Small intestine (tissue), 7 donors: Measurements from ENCODE around the gene CLTC. TPM values are rescaled to one million over a fixed set of nuclear protein-coding genes. Genes with fewer than 3 reads are reported as not detected.

Source experiments
- DNase-seq, 2 donors: peaks; one replicate each; pipeline versions ENCODE4 v3.0.0 to v3.0.0-alpha.2; 2013
- FAIRE-seq: peaks from 2 replicates; lab custom pipeline; 2012; peaks lifted over from hg19 to GRCh38; lab: Jason Lieb, UNC
- H3K27ac ChIP-seq, 3 donors: one replicate each; pipeline ENCODE4 v1.5.1; 2013; ENCODE audit warnings: low read length in 2 of 3, mild to moderate bottlenecking in 2 of 3, control low read depth in 1 of 3, inconsistent platforms in 1 of 3, low read depth in 1 of 3, moderate library complexity in 1 of 3
- H3K27me3 ChIP-seq, 3 donors: one replicate each; pipeline ENCODE4 v1.6.1; 2013; ENCODE audit warnings: low read length in 3 of 3, inconsistent platforms in 1 of 3; ENCODE audit not compliant: control insufficient read depth in 3 of 3, insufficient read depth in 3 of 3
- H3K36me3 ChIP-seq, 3 donors: one replicate each; pipeline ENCODE4 v1.6.1; 2013; ENCODE audit warnings: low read length in 3 of 3, inconsistent platforms in 1 of 3, low read depth in 1 of 3, mild to moderate bottlenecking in 1 of 3, moderate library complexity in 1 of 3; ENCODE audit not compliant: control insufficient read depth in 3 of 3, insufficient read depth in 2 of 3
- H3K4me1 ChIP-seq, 3 donors: one replicate each; pipeline ENCODE4 v1.6.1; 2013; ENCODE audit warnings: low read length in 2 of 3, inconsistent platforms in 1 of 3, low read depth in 1 of 3, mild to moderate bottlenecking in 1 of 3, moderate library complexity in 1 of 3; ENCODE audit not compliant: control insufficient read depth in 3 of 3, insufficient read depth in 2 of 3
- H3K4me3 ChIP-seq, 3 donors: one replicate each; pipeline ENCODE4 v1.5.1; 2013; ENCODE audit warnings: low read length in 3 of 3, control low read depth in 1 of 3, inconsistent platforms in 1 of 3, low read depth in 1 of 3, mild to moderate bottlenecking in 1 of 3, moderate library complexity in 1 of 3
- H3K9me3 ChIP-seq, 2 donors: one replicate each; pipeline ENCODE4 v1.6.1; 2013; ENCODE audit warnings: low read depth in 1 of 2, low read length in 1 of 2; ENCODE audit not compliant: control insufficient read depth in 2 of 2, insufficient read depth in 1 of 2
- WGBS, 3 donors: extraction: QIAGEN DNeasy Blood & Tissue Kit; methylation state at CpG; one replicate each; pipeline ENCODE4 v1.1.7; 2013; 5-methylcytosine and 5-hydroxymethylcytosine counted together
- polyA plus RNA-seq, 4 donors: library from polyadenylated mRNA; stranded (reverse) in 3 of 4; unstranded in 1 of 4; fragments of 200-250 nt in 3 of 4; fragments of 120-200 nt in 1 of 4; gene quantifications; one replicate each; pipeline versions ENCODE4 v1.2.1 to v1.2.3, GENCODE V29; 2013
- donor health status: healthy with polysubstance abuse.
- donor health status: control.
- donor health status: control.
- donor health status: Bipolar disorder and iron deficiency.
- donor health status: healthy.

Gene CLTC
- polyA plus RNA-seq, 4 donors = 60.4 to 175 (median 79.6) TPM

DNA sequence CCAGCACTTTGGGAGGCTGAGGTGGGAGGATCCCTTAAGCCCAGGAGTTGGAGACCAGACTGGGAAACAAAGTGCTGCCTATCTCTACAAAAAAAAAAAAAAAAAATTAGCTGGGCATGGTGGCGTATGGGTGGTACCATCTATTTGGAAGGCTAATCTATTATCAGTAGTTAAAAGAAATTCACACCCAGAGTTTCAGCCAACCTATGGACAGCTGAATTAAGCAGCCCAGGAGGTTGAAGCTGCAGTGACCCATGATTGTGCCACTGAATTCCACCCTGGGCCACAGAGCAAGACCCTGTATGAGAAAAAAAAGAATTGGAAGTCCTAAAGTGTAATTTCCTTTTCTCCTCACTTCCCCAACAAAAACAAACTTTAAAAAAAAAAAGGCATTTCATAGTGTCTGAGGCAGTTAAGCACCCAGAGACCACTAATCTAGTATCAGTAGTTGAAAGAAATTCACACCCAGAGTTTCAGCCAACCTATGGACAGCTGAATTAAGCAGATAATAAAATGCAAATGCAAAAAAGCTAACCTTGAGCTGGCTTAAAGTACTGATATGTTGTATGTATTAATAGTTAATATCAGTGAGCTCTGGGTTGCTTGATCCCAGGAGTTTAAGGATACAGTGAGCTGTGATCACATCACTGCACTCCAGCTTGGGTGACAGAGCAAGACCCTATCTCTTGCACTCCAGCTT is 18.1 kb downstream of the CLTC start:
- FAIRE-seq (no peak), DNase-seq (no peak)
- 67 to 86% (median 82%) methylated on average over 1 of the region's 1 CpG for WGBS, 3 donors
- Histone ChIP-seq H3K36me3 (peaks cover 0 to 20% (median 0%) of the 10 kb centered on the region in 3 donors), H3K4me1 (peaks cover 0 to 19% (median 13%) of the 10 kb centered on the region in 3 donors), H3K27ac (no peak overlapping the region), H3K27me3 (no peaks in the 10 kb centered on the region), H3K4me3 (no peak overlapping the region), H3K9me3 (no peaks in the 10 kb centered on the region)

DNA sequence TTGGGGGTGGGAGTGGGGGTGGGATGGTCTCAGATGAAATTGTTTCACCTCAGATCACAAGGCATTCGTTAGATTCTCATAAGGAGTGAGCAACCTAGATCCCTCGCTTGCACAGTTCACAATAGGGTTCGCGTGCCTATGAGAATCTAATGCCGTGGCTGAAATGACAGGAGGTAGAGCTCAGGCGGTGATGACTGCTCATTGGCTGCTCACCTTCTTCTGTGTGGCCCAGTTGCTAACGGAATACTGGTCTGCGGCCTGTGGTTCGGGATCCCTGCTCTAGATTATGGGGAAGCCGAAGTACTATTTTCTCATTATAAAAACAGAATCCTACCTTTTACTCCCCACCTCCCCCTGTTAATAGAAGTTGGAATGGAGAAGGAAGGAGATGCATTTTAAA is 18.9 kb downstream of the CLTC start:
- no peaks in the 10 kb centered on the region for H3K27me3 ChIP-seq
- H3K36me3 ChIP-seq = peaks cover 0 to 20% (median 0%) of the 10 kb centered on the region in 3 donors
- no peaks in the 10 kb centered on the region for H3K9me3 ChIP-seq
- H3K4me3 ChIP-seq = no peak overlapping the region
- WGBS, 3 donors = 80 to 82% (median 82%) methylated on average over 10 of the region's 10 CpGs
- no peak for FAIRE-seq
- no peak for DNase-seq
- peaks cover 0 to 22% (median 13%) of the 10 kb centered on the region in 3 donors for H3K4me1 ChIP-seq
- H3K27ac ChIP-seq = no peak overlapping the region

DNA sequence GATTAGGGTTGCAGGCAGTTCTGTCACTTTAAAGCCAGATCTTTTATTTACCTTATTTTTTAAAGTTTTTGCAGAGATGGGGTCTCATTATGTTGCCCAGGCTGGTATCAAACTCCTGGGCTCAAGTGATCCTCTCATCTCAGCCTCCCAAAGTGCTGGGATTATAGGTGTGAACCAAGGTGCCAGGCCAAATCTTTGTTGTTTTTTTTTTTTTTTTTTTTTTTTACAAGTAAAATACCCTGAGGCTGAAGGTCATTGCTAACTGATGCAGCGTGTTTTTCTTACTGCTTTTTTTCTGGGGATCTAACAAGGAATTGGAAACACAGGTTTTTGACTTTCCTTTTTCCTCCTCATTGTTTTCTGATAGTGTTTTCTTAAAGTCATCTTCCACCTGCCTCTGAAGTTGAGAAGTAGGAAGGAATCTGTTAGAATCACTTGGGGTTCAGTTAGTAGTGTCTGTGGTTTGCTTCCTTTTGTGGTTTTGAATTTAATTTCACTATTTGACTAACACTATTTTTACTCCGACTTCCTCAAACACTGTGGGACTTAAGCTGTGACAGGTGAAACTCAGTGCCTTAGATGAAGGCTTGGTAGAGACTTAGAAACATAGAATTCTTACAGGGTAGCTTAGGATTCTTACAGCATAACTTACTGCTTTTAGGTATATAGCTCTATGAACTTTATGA is 22.2 kb downstream of the CLTC start:
- peak; percentile 23 to 36 for DNase-seq
- 2 to 39% (median 16%) methylated on average over 2 of the region's 2 CpGs for WGBS, 3 donors
- no peaks in the 10 kb centered on the region for H3K27me3 ChIP-seq
- peak overlapping the region in 1 of 3 donors; percentile 47 for H3K27ac ChIP-seq
- no peaks in the 10 kb centered on the region for H3K9me3 ChIP-seq
- H3K36me3 ChIP-seq = peaks cover 2 to 18% (median 4%) of the 10 kb centered on the region in 3 donors
- H3K4me1 ChIP-seq = peaks cover 0 to 9% (median 4%) of the 10 kb centered on the region in 3 donors
- H3K4me3 ChIP-seq = no peak overlapping the region
- FAIRE-seq = no peak

DNA sequence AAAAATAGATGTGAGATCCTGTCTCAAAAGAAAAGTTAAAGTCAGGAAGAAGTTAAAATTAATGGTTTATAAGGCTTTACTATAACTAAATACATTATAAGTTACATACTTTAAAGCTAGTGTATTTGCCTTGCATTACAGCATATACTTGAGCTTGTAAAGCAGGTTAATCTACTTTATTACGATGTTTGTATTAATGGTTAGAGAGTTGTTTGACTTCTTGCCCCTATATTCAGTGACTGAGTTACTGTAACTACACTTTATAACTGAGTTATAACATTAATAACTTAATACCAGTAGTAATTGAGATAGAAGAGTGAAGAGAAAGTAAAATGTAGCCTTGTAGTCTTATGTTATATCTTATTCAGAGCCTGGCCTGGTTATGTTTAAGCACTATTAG is 22.9 kb downstream of the CLTC start:
- H3K36me3 ChIP-seq = peaks cover 2 to 18% (median 4%) of the 10 kb centered on the region in 3 donors
- DNase-seq (peak in 1 of 2 donors; percentile 46), FAIRE-seq (no peak)
- WGBS, 3 donors = 23 to 59% (median 28%) methylated on average over 1 of the region's 1 CpG
- no peak overlapping the region for H3K4me3 ChIP-seq
- no peaks in the 10 kb centered on the region for H3K9me3 ChIP-seq
- H3K27ac ChIP-seq = peak overlapping the region in 1 of 3 donors; percentile 47
- H3K4me1 ChIP-seq = peaks cover 0 to 9% (median 4%) of the 10 kb centered on the region in 3 donors
- H3K27me3 ChIP-seq = no peaks in the 10 kb centered on the region

DNA sequence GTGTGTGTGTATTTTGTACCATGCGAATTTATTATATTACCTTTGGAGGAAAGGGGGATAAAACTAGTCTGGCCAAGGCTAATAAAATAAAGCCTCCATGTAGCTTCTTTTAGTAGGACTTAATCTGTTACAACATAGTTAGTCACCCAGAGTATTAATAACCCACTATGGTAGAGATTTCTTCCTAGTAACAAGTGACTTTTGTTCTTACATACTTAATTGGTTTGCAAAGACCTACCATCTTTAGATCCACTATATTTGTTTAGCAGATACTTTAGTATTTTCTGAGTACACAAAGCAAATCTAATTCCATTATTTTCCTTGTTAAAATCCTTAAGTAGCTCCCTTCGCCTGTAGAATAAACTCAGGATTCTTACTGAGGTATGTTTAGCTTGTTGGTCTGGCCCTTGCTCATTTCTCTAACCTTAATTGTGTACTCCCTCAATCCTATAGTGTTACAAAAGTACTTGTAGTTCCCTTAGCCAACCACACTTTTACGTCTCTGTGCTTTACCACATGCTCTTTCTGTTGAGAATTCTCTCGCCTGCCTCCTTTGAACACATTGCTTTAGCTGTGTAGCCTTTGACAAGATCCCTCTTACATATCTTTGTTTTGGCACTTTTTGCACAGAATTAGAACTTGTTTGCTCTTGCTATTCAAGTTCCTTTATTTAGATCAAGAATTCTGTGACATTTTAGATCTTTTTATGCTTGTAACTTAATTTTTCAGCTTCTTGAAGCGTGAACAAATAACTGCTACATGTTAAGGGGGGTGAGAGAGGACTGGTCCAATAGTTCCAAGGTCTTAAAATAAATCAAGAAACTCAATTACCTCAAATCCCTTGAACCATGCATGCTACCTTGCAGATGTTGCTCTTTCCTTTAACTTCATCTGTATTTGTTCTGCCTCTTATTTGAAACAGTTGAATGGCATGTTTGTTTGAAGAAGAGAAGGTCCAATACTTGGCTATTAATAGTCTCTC is 23.8 kb downstream of the CLTC start:
- Histone ChIP-seq H3K27me3 (no peaks in the 10 kb centered on the region), H3K27ac (peak overlapping the region in 2 of 3 donors; percentile 24 to 47), H3K36me3 (peaks cover 2 to 18% (median 7%) of the 10 kb centered on the region in 3 donors), H3K4me1 (peaks cover 0 to 9% (median 3%) of the 10 kb centered on the region in 3 donors), H3K9me3 (no peaks in the 10 kb centered on the region), H3K4me3 (no peak overlapping the region)
- 75 to 77% (median 76%) methylated on average over 5 of the region's 5 CpGs for WGBS, 3 donors
- DNase-seq (peak in 1 of 2 donors; percentile 38), FAIRE-seq (no peak)

DNA sequence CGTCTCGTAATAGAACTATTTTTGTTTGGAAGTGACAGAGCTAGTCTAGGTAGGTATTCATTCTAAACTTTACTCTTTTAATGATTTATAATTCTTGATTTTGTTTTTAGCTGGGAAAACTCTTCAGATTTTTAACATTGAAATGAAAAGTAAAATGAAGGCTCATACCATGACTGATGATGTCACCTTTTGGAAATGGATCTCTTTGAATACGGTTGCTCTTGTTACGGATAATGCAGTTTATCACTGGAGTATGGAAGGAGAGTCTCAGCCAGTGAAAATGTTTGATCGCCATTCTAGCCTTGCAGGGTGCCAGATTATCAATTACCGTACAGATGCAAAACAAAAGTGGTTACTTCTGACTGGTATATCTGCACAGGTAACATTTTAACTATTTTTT is 27.6 kb downstream of the CLTC start:
- Histone ChIP-seq H3K9me3 (peaks cover 0 to 1% of the 10 kb centered on the region in 2 donors), H3K4me3 (no peak overlapping the region), H3K4me1 (peaks cover 0 to 4% (median 0%) of the 10 kb centered on the region in 3 donors), H3K36me3 (peaks cover 7 to 17% (median 11%) of the 10 kb centered on the region in 3 donors), H3K27me3 (no peaks in the 10 kb centered on the region), H3K27ac (no peak overlapping the region)
- 92 to 95% (median 95%) methylated on average over 6 of the region's 6 CpGs for WGBS, 3 donors
- DNase-seq (no peak), FAIRE-seq (no peak)

DNA sequence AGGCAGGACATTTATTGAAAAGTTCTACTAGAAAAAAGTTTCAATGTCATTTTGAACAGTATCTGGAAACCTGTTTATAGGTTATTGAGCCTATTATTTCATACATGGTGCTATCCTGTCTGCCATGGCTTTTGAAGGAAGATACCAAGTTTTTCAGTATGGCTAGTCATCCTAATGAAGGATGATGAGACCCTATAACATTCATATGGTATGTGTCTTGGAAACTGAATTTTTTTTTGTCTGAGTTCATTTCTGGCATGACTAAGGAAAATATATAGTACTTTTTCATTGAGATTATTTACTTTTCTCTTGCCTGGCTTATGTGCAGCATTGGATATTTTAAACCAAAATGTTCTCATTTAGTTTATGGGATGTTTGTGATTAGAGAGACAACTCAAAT is 30.2 kb downstream of the CLTC start:
- Histone ChIP-seq H3K27ac (no peak overlapping the region), H3K4me1 (no peaks in the 10 kb centered on the region), H3K27me3 (no peaks in the 10 kb centered on the region), H3K4me3 (no peak overlapping the region), H3K36me3 (peaks cover 9 to 26% (median 21%) of the 10 kb centered on the region in 3 donors), H3K9me3 (peaks cover 0 to 6% of the 10 kb centered on the region in 2 donors)
- DNase-seq (no peak), FAIRE-seq (no peak)

DNA sequence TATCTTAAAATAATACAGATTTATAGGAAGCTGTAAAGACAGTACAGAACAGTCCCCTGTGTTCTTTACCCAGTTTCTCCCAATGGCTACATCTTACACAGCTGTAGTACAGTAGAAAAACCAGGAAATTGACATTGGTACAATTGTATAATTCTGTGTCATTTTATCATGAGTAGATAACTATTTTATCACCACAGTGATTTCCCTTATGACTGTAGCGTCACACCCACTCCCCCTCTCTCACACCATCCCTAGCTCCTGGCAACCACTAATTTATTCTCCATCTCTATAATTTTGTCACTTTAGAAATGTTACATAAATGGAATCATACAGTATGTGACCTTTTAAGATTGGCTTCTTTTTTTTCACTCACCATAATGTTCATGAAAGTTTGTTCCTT is 30.9 kb downstream of the CLTC start:
- FAIRE-seq = no peak
- no peak overlapping the region for H3K4me3 ChIP-seq
- no peaks in the 10 kb centered on the region for H3K4me1 ChIP-seq
- H3K27ac ChIP-seq = no peak overlapping the region
- H3K27me3 ChIP-seq = no peaks in the 10 kb centered on the region
- no peak for DNase-seq
- H3K36me3 ChIP-seq = peaks cover 9 to 30% (median 21%) of the 10 kb centered on the region in 3 donors
- 75 to 85% (median 80%) methylated on average over 1 of the region's 1 CpG for WGBS, 3 donors
- H3K9me3 ChIP-seq = peaks cover 0 to 6% of the 10 kb centered on the region in 2 donors
